Non-pigmented ciliary epithelial cell (primary cell): Measurements from ENCODE around the gene CEP295NL.
A peak's percentile ranks its signal among the peaks of the same experiment; 100 is the strongest.
"Not testable (repeated sequence)": the region's sequence is repeated elsewhere in the genome, so short reads cannot be mapped to it uniquely, and the experiment has no call there.

Experiments
- DNase-seq: peaks from one replicate; pipeline ENCODE4 v3.0.0-alpha.2; 2010; ENCODE audit warnings: low read depth

CEP295NL gene

GRCh38 chr17:78903101-78903779, at the start of gene CEP295NL:
Gene CEP295NL (minus strand): TSS chr17:78903201. CDS start chr17:78901828, 1,373 bp downstream.
- no peak for DNase-seq

- DNase-seq: no peak
Measured at GRCh38 chr17:78952706-78953105, 49.7 kb upstream of the CEP295NL start.

GRCh38 chr17:78951967-78952551, 49.1 kb upstream of the CEP295NL start:
- DNase-seq: no peak

- no peak for DNase-seq
Measured at GRCh38 chr17:78950870-78951269, 47.9 kb upstream of the CEP295NL start.

- DNase-seq: no peak
Measured at GRCh38 chr17:78947235-78948149, 44.5 kb upstream of the CEP295NL start.

GRCh38 chr17:78946631-78947030, 43.6 kb upstream of the CEP295NL start:
- DNase-seq: no peak

GRCh38 chr17:78946131-78946530, 43.1 kb upstream of the CEP295NL start:
- DNase-seq: no peak

- not testable (repeated sequence) for DNase-seq
Measured at GRCh38 chr17:78945455-78945854, 42.5 kb upstream of the CEP295NL start.

GRCh38 chr17:78944956-78945355, 42.0 kb upstream of the CEP295NL start:
- no peak for DNase-seq

- no peak for DNase-seq
Measured at GRCh38 chr17:78944026-78944425, 41.0 kb upstream of the CEP295NL start.

GRCh38 chr17:78940708-78941107, 37.7 kb upstream of the CEP295NL start:
- DNase-seq: no peak

- no peak for DNase-seq
Measured at GRCh38 chr17:78940258-78940657, 37.3 kb upstream of the CEP295NL start.

- DNase-seq: no peak
Measured at GRCh38 chr17:78939615-78940014, 36.6 kb upstream of the CEP295NL start.

- no peak for DNase-seq
Measured at GRCh38 chr17:78937561-78937960, 34.6 kb upstream of the CEP295NL start.

- peak; percentile 89 for DNase-seq
Measured at GRCh38 chr17:78935419-78936323, 32.7 kb upstream of the CEP295NL start.

- DNase-seq: no peak
Measured at GRCh38 chr17:78934681-78935418, 31.8 kb upstream of the CEP295NL start.

GRCh38 chr17:78933959-78934568, 31.1 kb upstream of the CEP295NL start:
- peak; percentile 91 for DNase-seq

GRCh38 chr17:78933025-78933958, 30.3 kb upstream of the CEP295NL start:
- DNase-seq: peak; percentile 96
